HG03558 (cell line): ENCODE measurements around the gene IPCEF1.

Source experiments
- ATAC-seq: cut with Tn5 transposase; IDR thresholded peaks from one replicate; pipeline ENCODE4 v1.9.1; 2021; ENCODE audit warnings: moderate number of reproducible peaks; ENCODE audit not compliant: unreplicated experiment; ENCODE audit errors: extremely low read depth

IPCEF1 gene

GRCh38 chr6:154356690-154357089, at the start of gene IPCEF1:
IPCEF1 (minus strand) TSS chr6:154356803; CDS start chr6:154265947, 90,856 bp downstream.
- ATAC-seq, result no peak

GRCh38 chr6:154406301-154406700, 49.7 kb upstream of the IPCEF1 start:
- ATAC-seq, result no peak

GRCh38 chr6:154404791-154405400, 48.3 kb upstream of the IPCEF1 start:
- ATAC-seq, result no peak

- ATAC-seq, result no peak
Observed at GRCh38 chr6:154403788-154404187, 47.2 kb upstream of the IPCEF1 start.

GRCh38 chr6:154402081-154402780, 45.6 kb upstream of the IPCEF1 start:
- ATAC-seq, result no peak

- no peak for ATAC-seq
Observed at GRCh38 chr6:154399097-154399496, 42.5 kb upstream of the IPCEF1 start.

GRCh38 chr6:154397491-154398195, 41.0 kb upstream of the IPCEF1 start:
- ATAC-seq, result no peak

- no peak for ATAC-seq
Observed at GRCh38 chr6:154395878-154396277, 39.3 kb upstream of the IPCEF1 start.

GRCh38 chr6:154395316-154395715, 38.7 kb upstream of the IPCEF1 start:
- no peak for ATAC-seq

GRCh38 chr6:154394571-154394970, 38.0 kb upstream of the IPCEF1 start:
- no peak for ATAC-seq

GRCh38 chr6:154390034-154390433, 33.4 kb upstream of the IPCEF1 start:
- ATAC-seq, result no peak

- ATAC-seq, result no peak
Observed at GRCh38 chr6:154388803-154389202, 32.2 kb upstream of the IPCEF1 start.

- no peak for ATAC-seq
Observed at GRCh38 chr6:154386848-154387717, 30.5 kb upstream of the IPCEF1 start.

- no peak for ATAC-seq
Observed at GRCh38 chr6:154384191-154384590, 27.6 kb upstream of the IPCEF1 start.

GRCh38 chr6:154383273-154383672, 26.7 kb upstream of the IPCEF1 start:
- ATAC-seq, result no peak

- ATAC-seq, result no peak
Observed at GRCh38 chr6:154382740-154383139, 26.1 kb upstream of the IPCEF1 start.

GRCh38 chr6:154381548-154381947, 24.9 kb upstream of the IPCEF1 start:
- ATAC-seq, result no peak

GRCh38 chr6:154380741-154381140, 24.1 kb upstream of the IPCEF1 start:
- ATAC-seq, result no peak

- ATAC-seq, result no peak
Observed at GRCh38 chr6:154379585-154379984, 23.0 kb upstream of the IPCEF1 start.

- ATAC-seq, result no peak
Observed at GRCh38 chr6:154378518-154378917, 21.9 kb upstream of the IPCEF1 start.
